Brain microvascular endothelial cell (primary cell): ENCODE data around the gene HK2.

Experiments used
- DNase-seq: peaks from one replicate; pipeline ENCODE4 v3.0.0-alpha.2; 2020
- H3K27ac ChIP-seq: fragments of 250-450 bp; sonication (Bioruptor Pico); 2 replicates; pipeline ENCODE4 v1.5.1; 2020; ENCODE audit warnings: mild to moderate bottlenecking, moderate library complexity
- H3K27me3 ChIP-seq: fragments of 250-450 bp; sonication (Bioruptor Pico); replicated peaks from 2 replicates; pipeline ENCODE4 v1.5.1; 2020; ENCODE audit warnings: mild to moderate bottlenecking
- H3K36me3 ChIP-seq: fragments of 250-450 bp; sonication (Bioruptor Pico); replicated peaks from 2 replicates; pipeline ENCODE4 v1.5.1; 2020; ENCODE audit warnings: mild to moderate bottlenecking
- H3K4me3 ChIP-seq: 2 replicates; pipeline ENCODE4 v1.5.1; 2011; ENCODE audit warnings: low read depth, mild to moderate bottlenecking, control low read depth, low read length, moderate library complexity
- CTCF ChIP-seq: IDR thresholded peaks from 2 replicates; pipeline ENCODE4 v1.5.1; 2011; ENCODE audit warnings: low read depth, mild to moderate bottlenecking, moderate library complexity, low read length, control low read depth, inconsistent platforms; ENCODE audit errors: missing control alignments
- in situ Hi-C: cut with HindIII; loops from 2 replicates; pipeline ENCODE4 v1.10.0; 2017; ENCODE audit warnings: low sequenced_read_pairs, low pct_ligation_motif_present

HK2 gene

DNA sequence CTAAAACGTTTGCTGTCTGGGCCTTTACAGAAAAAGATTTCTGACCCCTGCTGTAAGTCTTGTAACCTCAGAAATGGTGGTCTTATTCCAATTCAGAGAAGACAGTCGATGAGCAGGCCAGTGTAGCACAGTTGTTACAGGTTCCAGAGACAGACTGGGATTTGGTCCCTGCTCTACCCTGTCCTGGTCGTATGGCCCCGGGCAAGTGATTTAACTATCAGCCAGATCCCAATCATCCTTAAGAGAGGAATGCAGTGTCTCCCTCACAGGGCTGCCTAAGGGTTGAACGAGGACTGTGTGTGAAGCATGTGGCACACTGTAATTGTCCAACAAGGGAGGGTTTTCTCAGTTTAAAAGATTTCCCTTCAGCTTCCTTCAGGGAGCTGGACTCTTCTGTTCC is 47.2 kb downstream of the HK2 start:
- DNase-seq, result no peak
- no peak overlapping the region for H3K27ac ChIP-seq
- in situ Hi-C loops, result no loop called here
- no peaks in the 10 kb centered on the region for H3K27me3 ChIP-seq
- H3K36me3 ChIP-seq, result peaks cover 2% of the 10 kb centered on the region
- no peak for TF ChIP-seq CTCF
- no peak overlapping the region for H3K4me3 ChIP-seq

DNA sequence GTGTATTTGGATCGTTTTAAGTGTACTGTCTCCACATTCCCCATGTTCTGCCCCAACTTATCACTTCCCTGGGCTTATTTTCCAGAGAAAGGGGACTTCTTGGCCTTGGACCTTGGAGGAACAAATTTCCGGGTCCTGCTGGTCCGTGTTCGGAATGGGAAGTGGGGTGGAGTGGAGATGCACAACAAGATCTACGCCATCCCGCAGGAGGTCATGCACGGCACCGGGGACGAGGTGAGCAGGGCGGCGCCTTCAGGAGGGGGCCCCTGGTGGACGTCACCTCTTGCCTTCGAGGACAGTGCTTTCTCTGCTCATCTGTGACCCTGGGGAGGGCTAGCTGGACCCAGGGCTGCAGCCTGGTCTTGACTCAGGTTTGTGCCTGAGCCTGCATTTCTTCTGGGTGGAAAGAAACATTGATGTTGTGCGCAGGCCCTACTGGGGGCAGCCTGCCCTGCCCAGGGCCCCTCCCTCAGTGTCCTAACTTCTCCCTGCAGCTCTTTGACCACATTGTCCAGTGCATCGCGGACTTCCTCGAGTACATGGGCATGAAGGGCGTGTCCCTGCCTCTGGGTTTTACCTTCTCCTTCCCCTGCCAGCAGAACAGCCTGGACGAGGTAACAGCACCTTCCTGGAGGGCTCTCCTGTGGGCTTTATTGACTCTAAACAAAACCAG is 47.8 kb downstream of the HK2 start:
- DNase-seq, result no peak
- H3K27ac ChIP-seq, result no peak overlapping the region
- H3K36me3 ChIP-seq, result peaks cover 2% of the 10 kb centered on the region
- no peaks in the 10 kb centered on the region for H3K27me3 ChIP-seq
- in situ Hi-C loops, result no loop called here
- no peak for TF ChIP-seq CTCF
- no peak overlapping the region for H3K4me3 ChIP-seq

- in situ Hi-C loops, result no loop called here
- Histone ChIP-seq H3K27ac (no peak overlapping the region), H3K4me3 (no peak overlapping the region), H3K27me3 (no peaks in the 10 kb centered on the region), H3K36me3 (peaks cover 2% of the 10 kb centered on the region)
- DNase-seq, result no peak
- TF ChIP-seq CTCF, result no peak
Measured at GRCh38 chr2:74882299-74882687, 48.4 kb downstream of the HK2 start.

DNA sequence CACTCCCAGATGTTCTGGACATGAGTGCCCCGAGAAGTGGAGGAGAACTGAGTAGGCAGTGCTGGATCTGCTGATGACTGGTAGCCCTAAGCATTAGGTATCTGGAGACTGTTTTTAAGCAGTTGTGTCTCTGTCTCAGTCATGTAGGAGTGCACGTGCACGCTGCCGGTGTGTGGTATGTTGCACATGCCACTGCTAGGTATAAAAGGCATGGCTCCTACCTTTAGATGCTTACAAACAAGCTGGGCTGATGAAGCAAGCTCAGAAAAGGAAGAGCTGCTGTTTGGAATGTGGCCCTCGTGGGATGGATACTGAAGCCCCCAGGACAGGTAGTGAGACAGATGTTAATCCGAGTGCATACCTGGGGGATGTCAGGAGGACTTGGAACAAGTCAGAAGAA is 49.1 kb downstream of the HK2 start:
- peaks cover 2% of the 10 kb centered on the region for H3K36me3 ChIP-seq
- no peak for DNase-seq
- TF ChIP-seq CTCF, result no peak
- H3K4me3 ChIP-seq, result no peak overlapping the region
- H3K27ac ChIP-seq, result no peak overlapping the region
- H3K27me3 ChIP-seq, result no peaks in the 10 kb centered on the region
- in situ Hi-C loops, result no loop called here

- Histone ChIP-seq H3K27me3 (no peaks in the 10 kb centered on the region), H3K4me3 (no peak overlapping the region), H3K27ac (no peak overlapping the region), H3K36me3 (peaks cover 2% of the 10 kb centered on the region)
- no peak for TF ChIP-seq CTCF
- in situ Hi-C loops, result no loop called here
- DNase-seq, result no peak
Measured at GRCh38 chr2:74884118-74884762, 50.3 kb downstream of the HK2 start.

GRCh38 chr2:74884866-74885265 is 50.9 kb downstream of the HK2 start:
- peaks cover 2% of the 10 kb centered on the region for H3K36me3 ChIP-seq

More at GRCh38 chr2:74884866-74885265, 50.9 kb downstream of the HK2 start:
- H3K27me3 ChIP-seq, result no peaks in the 10 kb centered on the region
- no peak for TF ChIP-seq CTCF
- in situ Hi-C loops, result no loop called here
- DNase-seq, result no peak
- H3K27ac ChIP-seq, result no peak overlapping the region
- no peak overlapping the region for H3K4me3 ChIP-seq
